Common myeloid progenitor, CD34-positive (primary cell): ENCODE data around the gene PANX2.

Source experiments
- CTCF ChIA-PET: fragments of 350-600 bp; sonication (Branson Sonifier 250); formaldehyde crosslinking; loops from one replicate; lab custom pipeline; 2021; ENCODE audit warnings: antibody characterized with exemption; lab: Charles Lee
- POLR2A ChIA-PET: fragments of 350-600 bp; sonication (Branson Sonifier 250); formaldehyde crosslinking; loops from one replicate; lab custom pipeline; 2021; ENCODE audit warnings: antibody characterized with exemption; lab: Charles Lee
- DNase-seq, 3 donors: peaks; one replicate each; pipeline versions ENCODE4 v3.0.0 to v3.0.0-alpha.2; 2013
- H3K27ac ChIP-seq, 2 experiments: 1 replicate in 1 of 2; 2 replicates in 1 of 2; pipeline ENCODE4 v1.7.0; 2013; ENCODE audit warnings: inconsistent platforms in 2 of 2, low read length in 2 of 2, mild to moderate bottlenecking in 2 of 2, low read depth in 1 of 2, moderate library complexity in 1 of 2; ENCODE audit not compliant: severe bottlenecking in 2 of 2, insufficient read depth in 1 of 2, poor library complexity in 1 of 2
- H3K27me3 ChIP-seq, 5 experiments: replicated peaks in 2 of 5; 1 replicate in 3 of 5; 2 replicates in 2 of 5; pipeline versions ENCODE4 v1.6.1 to v1.7.0; 2013; ENCODE audit warnings: low read length in 4 of 5, mild to moderate bottlenecking in 2 of 5, moderate library complexity in 2 of 5, inconsistent platforms in 1 of 5; ENCODE audit not compliant: insufficient read depth in 5 of 5, control insufficient read depth in 4 of 5
- H3K36me3 ChIP-seq, 4 experiments: 1 replicate in 2 of 4; 2 replicates in 2 of 4; pipeline versions ENCODE4 v1.6.1 to v1.7.0; 2013; ENCODE audit warnings: low read length in 3 of 4, control low read depth in 1 of 4, mild to moderate bottlenecking in 1 of 4; ENCODE audit not compliant: control insufficient read depth in 4 of 4, insufficient read depth in 4 of 4
- H3K4me1 ChIP-seq, 4 experiments: 1 replicate in 3 of 4; 2 replicates in 1 of 4; pipeline versions ENCODE4 v1.6.1 to v1.7.1; 2013; ENCODE audit warnings: low read length in 3 of 4, mild to moderate bottlenecking in 3 of 4, control low read depth in 1 of 4, inconsistent platforms in 1 of 4, moderate library complexity in 1 of 4; ENCODE audit not compliant: control insufficient read depth in 4 of 4, insufficient read depth in 4 of 4; ENCODE audit errors: control extremely low read depth in 1 of 4
- H3K4me3 ChIP-seq, 7 experiments: 1 replicate in 4 of 7; 2 replicates in 3 of 7; pipeline versions ENCODE4 v1.5.1 to v1.7.0; 2013; ENCODE audit warnings: mild to moderate bottlenecking in 7 of 7, low read length in 6 of 7, moderate library complexity in 6 of 7, inconsistent platforms in 2 of 7, low read depth in 2 of 7, control low read depth in 1 of 7; ENCODE audit not compliant: insufficient read depth in 4 of 7, control insufficient read depth in 1 of 7; ENCODE audit errors: extremely low read depth in 1 of 7
- H3K9me3 ChIP-seq, 5 experiments: 1 replicate in 4 of 5; 2 replicates in 1 of 5; pipeline versions ENCODE4 v1.6.1 to v1.7.1; 2013; ENCODE audit warnings: low read length in 4 of 5, mild to moderate bottlenecking in 2 of 5, inconsistent platforms in 1 of 5, low read depth in 1 of 5, moderate library complexity in 1 of 5; ENCODE audit not compliant: control insufficient read depth in 4 of 5, insufficient read depth in 2 of 5; ENCODE audit errors: control extremely low read depth in 1 of 5
- WGBS: methylation state at CpG from one replicate; pipeline ENCODE4 v1.1.5; 2013; ENCODE audit not compliant: insufficient coverage; 5-methylcytosine and 5-hydroxymethylcytosine counted together

PANX2 gene

DNA sequence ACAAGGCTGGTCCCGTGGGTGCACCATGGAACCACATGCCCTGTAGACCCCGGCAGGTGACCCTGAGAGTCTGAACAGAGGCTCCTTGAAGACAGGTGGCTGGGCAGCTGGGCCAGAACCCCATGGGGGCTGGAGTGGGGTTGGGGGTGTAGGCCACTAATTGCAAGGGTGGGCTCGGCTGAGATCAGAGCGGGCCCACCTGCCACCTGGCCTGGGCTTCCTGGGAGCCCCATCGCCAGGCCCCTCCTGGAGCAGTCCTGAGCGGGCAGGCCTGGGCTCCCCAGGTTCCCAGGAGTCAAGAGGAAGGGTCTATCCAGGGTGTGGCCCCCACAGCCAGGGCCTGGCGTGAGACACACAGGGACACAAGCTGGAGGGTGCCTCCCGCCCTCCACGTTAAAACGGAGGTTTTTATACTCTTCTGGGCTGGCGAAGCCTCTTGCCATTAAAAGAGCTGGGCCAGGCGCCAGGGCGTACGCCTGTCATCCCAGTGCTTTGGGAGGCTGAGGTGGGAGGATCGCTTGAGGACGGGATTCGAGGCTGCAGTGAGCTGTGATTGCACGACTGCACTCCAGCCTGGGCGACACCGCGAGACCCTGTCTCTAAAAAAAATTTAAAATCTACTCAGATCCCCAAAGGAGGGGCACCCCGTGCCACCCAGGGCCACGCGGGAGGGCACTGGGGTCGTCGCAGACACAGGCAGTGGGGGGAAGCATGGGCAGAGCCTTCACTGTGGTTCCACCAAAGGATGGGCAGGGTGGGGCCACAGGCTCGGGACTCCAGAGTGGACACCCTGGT lies 10.4 kb downstream of the PANX2 start:
- WGBS, result 93% methylated on average over 23 of the region's 27 CpGs
- Histone ChIP-seq H3K36me3 (peaks cover 0 to 2% (median 0%) of the 10 kb centered on the region in 4 experiments), H3K27ac (no peak overlapping the region), H3K9me3 (no peaks in the 10 kb centered on the region), H3K27me3 (peaks cover 0 to 6% (median 0%) of the 10 kb centered on the region in 5 experiments), H3K4me1 (peaks cover 0 to 46% (median 32%) of the 10 kb centered on the region in 4 experiments), H3K4me3 (no peak overlapping the region)
- CTCF ChIA-PET, result interaction anchor here (0.9 to 2.1 kb wide), 4 partner anchors 11 to 60 kb away, joined by 3 to 11 read pairs (median 3); no protein-coding TSS in a partner anchor
- POLR2A ChIA-PET, result interaction anchor here (0.6 kb wide), 1 partner anchor 115 kb away, joined by 3 read pairs; no protein-coding TSS in a partner anchor
- no peak for DNase-seq

DNA sequence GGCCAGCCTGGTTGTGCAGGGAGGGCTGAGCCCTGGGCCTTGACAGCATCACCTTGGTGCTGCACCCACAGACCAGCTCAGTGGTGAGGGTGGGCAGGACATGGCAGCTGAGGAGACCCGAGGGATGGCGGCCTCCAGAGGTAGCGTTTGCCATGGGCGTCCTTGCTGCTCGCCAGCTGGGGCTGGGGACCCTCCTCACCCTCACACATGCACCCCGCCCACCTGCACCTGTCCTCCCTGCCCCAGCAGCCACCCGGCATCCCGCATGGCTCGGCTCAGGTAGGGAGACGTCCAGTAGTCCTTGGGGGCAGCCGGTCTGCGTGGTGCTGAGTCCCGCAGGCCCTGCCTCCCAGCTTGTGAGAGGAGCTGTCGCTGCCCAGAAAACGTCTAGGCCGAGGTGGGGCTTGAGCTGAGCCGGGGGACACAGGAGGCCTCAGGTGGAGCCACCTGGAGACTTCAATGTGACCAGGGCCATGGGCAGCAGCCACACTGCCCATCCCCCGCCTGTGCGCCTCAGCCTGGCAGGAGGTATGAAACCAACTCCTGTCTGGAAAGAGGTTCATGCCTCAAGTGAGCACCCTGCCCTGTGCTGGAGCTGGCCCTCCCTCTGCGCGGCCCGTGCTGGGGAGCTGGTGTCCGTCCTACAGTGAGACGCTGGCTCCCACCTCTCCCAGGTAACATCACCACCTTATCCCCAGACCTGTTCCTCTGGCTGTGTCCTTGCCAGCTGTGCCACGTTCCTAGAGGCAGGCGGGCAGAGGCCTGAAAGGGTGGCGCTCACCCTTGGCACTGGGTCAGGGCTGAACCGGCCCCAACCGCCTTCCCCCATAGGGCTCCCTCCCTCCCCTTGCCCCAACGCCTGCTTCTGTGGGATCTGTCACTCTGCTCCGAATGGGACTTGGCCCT lies 11.9 kb downstream of the PANX2 start:
- Histone ChIP-seq H3K4me1 (peaks cover 0 to 59% (median 44%) of the 10 kb centered on the region in 4 experiments), H3K27me3 (peaks cover 0 to 6% (median 0%) of the 10 kb centered on the region in 5 experiments), H3K36me3 (peaks cover 0 to under 1% (median 0%) of the 10 kb centered on the region in 4 experiments), H3K4me3 (no peak overlapping the region), H3K9me3 (no peaks in the 10 kb centered on the region), H3K27ac (no peak overlapping the region)
- DNase-seq, result no peak
- WGBS, result 94% methylated on average over 25 of the region's 31 CpGs
- ChIA-PET POLR2A (no interaction called here), CTCF (interaction anchor here (1.0 to 2.1 kb wide), 2 partner anchors 9 to 24 kb away, joined by 4 to 11 read pairs; no protein-coding TSS in a partner anchor)

DNA sequence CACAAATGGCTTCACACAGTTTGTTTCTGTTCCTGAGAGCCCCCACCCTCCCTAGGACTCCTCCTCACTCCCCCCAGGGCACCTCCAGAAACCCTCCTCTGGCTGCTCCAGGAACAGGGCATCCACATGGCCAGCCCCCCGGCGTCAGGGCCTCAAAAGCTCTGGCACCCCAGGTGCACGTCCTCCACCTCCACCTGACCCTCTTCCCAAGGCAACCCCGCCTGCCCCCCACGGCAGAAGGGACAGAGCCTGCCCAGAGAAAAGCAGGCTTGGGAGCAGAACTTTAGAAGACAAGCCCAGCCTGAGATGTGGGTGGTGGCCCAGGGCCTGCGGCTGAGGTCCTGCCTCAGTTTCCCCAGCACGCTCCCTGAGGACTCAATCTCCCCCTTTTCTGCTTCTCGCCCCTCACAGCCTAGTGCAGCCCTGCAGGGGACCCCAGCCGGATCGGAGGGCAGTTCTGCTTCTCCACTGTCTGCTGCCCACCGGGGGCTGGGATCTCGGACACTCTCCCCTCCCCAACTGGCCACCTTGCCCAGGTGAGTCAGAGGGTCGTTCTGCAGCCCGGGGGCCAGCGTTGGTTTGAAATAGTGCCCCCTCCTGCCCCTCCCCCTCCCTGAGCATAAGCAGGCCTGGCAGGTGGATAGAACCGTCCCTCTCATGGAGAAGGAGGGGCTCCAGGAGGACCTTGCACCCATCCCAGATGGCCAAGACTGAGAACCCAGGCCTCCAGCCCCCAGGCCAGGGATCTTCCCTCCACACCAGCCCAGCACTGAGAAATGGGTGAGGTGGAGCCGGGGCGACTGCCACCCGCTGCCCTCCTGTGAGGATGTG lies 12.8 kb downstream of the PANX2 start:
- H3K9me3 ChIP-seq, result no peaks in the 10 kb centered on the region
- 94% methylated on average over 12 of the region's 19 CpGs for WGBS
- DNase-seq, result no peak
- no peak overlapping the region for H3K4me3 ChIP-seq
- POLR2A ChIA-PET, result interaction anchor here (1.1 to 1.9 kb wide), 2 partner anchors 10 to 13 kb away, joined by 3 to 7 read pairs; partner anchors contain the start of gene PANX2
- CTCF ChIA-PET, result interaction anchor here (1.0 kb wide), 1 partner anchor 23 kb away, joined by 4 read pairs; no protein-coding TSS in a partner anchor
- peaks cover 0 to 2% (median 0%) of the 10 kb centered on the region in 4 experiments for H3K36me3 ChIP-seq
- H3K27ac ChIP-seq, result no peak overlapping the region
- peaks cover 0 to 61% (median 48%) of the 10 kb centered on the region in 4 experiments for H3K4me1 ChIP-seq
- peaks cover 0 to 6% (median 0%) of the 10 kb centered on the region in 5 experiments for H3K27me3 ChIP-seq

DNA sequence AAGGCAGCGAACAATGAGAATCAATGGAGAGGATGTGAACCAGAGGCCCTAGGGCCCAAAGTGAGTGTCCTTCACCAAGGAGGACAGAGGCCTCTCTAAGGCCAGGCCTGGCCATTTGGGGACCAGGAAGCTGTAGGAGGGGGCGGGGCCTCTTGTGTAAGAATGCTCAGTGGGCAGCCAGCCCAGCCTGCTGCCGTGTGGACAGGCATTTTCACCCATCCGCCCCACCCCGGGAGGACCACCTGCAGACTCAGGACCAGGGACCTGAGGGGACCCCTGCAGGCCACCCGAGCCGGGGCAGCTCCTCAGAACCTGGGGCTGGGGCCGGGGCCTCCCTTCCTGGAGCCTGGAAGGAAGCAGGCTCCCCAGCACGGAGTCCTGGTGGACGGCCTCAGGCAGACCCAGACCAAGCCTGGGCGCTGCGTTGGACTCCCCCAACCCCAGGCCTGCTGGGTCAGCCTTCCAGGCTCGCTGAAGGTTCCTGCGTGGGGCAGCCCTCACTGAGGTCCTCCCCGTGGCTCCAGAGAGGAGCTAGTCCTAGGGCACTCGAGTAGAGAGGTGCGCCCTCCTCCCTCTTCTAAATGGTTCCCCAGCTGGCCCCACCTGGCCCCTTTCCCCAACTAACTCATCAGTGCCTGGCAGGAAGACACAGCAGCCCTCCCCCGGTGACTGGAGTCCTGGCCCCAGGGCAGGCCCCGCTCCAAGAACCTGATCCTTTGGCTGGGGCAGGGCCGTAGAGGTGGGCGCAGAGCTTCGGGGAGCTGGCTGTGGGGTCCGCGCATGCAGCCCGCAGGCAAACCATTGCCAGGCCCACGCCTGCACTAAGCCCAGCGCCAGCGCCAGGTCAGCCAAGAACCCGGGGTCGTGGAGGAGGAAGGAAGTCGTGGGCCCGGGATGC lies 13.7 kb downstream of the PANX2 start:
- Histone ChIP-seq H3K36me3 (peaks cover 0 to 8% (median 1%) of the 10 kb centered on the region in 4 experiments), H3K27ac (no peak overlapping the region), H3K27me3 (peaks cover 0 to 6% (median 0%) of the 10 kb centered on the region in 5 experiments), H3K9me3 (no peaks in the 10 kb centered on the region), H3K4me3 (peak overlapping the region in 4 of 7 experiments; percentile 4 to 72 (median 66)), H3K4me1 (peaks cover 0 to 62% (median 55%) of the 10 kb centered on the region in 4 experiments)
- ChIA-PET POLR2A (interaction anchor here (1.1 to 1.9 kb wide), 3 partner anchors 11 to 22 kb away, joined by 3 to 7 read pairs (median 4); partner anchors contain the start of gene PANX2), CTCF (interaction anchor here (0.8 to 0.9 kb wide), 2 partner anchors 32 to 34 kb away, joined by 3 read pairs; no protein-coding TSS in a partner anchor)
- no peak for DNase-seq
- WGBS, result 49% methylated on average over 27 of the region's 32 CpGs

DNA sequence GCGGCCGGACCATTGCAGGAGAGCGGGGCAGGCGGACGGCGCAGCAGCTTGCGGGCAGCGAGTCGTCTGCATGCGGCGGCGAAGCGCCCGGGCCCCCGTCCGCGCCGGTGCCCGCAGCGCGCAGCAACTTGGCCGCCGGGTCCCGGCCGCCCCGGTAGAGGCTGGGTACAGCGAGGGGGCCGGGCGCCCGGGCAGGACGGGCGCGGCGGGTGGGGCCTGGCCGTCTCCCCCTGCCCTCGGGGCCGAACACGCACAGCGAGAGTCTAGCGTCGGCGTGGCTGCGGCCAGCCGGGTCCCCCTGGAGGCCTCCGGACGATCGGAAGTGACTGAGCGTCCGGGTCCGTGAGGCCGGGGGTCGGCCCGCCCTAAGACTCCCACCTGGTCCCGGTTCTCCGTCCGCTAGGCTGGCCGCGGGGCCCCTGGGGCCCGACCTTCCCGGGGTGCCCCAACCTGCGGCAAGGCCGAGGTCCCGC lies 14.4 kb downstream of the PANX2 start:
- WGBS, result 3% methylated on average over 52 of the region's 63 CpGs
- H3K27ac ChIP-seq, result peak overlapping the region in 1 of 2 experiments; percentile 58

More for the DNA sequence above, 14.4 kb downstream of the PANX2 start:
- no peaks in the 10 kb centered on the region for H3K9me3 ChIP-seq
- no peak for DNase-seq
- CTCF ChIA-PET, result interaction anchor here (0.8 to 0.9 kb wide), 2 partner anchors 33 to 35 kb away, joined by 3 read pairs; no protein-coding TSS in a partner anchor
- peaks cover 0 to 6% (median 0%) of the 10 kb centered on the region in 5 experiments for H3K27me3 ChIP-seq
- peaks cover 0 to 62% (median 56%) of the 10 kb centered on the region in 4 experiments for H3K4me1 ChIP-seq
- POLR2A ChIA-PET, result interaction anchor here (1.1 to 1.9 kb wide), 3 partner anchors 12 to 21 kb away, joined by 3 to 7 read pairs (median 4); partner anchors contain the start of gene PANX2
- H3K36me3 ChIP-seq, result peaks cover 0 to 9% (median 1%) of the 10 kb centered on the region in 4 experiments
- peak overlapping the region; percentile 9 to 72 (median 49) for H3K4me3 ChIP-seq
